ENCODE measurements around the gene FOXQ1. TPM values are rescaled to one million over a fixed set of nuclear protein-coding genes. Genes with fewer than 3 reads are reported as not detected.
A peak's percentile ranks its signal among the peaks of the same experiment; 100 is the strongest.

Gene FOXQ1
- total RNA-seq, 1 donor from 2014 or later: not detected

DNA sequence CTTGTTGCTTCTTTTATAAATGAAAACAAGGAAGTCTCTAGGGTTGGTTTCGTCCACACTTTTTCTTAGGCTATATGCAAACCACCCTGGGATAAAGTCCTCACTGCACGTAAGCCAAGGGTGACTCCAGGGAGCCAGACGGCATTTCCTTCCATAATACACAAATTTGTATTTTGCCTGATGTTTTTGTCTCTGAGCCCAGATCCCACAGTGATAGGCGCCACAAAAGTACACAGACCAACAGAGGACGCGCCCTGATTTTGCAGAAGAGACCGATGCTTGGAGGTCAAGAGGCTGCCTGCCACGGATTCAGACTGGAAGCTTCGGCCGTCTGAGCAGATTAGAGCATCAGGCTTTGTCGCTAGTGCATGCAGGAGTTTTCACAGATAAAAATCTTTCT, 22.8 kb downstream of the FOXQ1 start:
- Mint-ChIP-seq H3K9me3 (peaks cover 14% of the 10 kb centered on the region), H3K27me3 (ENCODE audit: insufficient read depth, low read depth) (peaks cover 2% of the 10 kb centered on the region), H3K4me3 (no peak overlapping the region), H3K36me3 (no peaks in the 10 kb centered on the region), H3K4me1 (peaks cover 11% of the 10 kb centered on the region), H3K27ac (no peak overlapping the region)
- H3K4me3 ChIP-seq: no peak overlapping the region
- no peak overlapping the region for H3K4me2 ChIP-seq
- H3K9me3 ChIP-seq (ENCODE audit: low read depth): no peaks in the 10 kb centered on the region
- H3K79me2 ChIP-seq (ENCODE audit: low read depth): no peaks in the 10 kb centered on the region
- no peaks in the 10 kb centered on the region for H4K20me1 ChIP-seq (ENCODE audit: low read depth)
- no peaks in the 10 kb centered on the region for H3F3A ChIP-seq (ENCODE audit: low read depth)
- H3K9ac ChIP-seq: no peak overlapping the region
- peaks cover 20% of the 10 kb centered on the region for H3K27me3 ChIP-seq
- H3K36me3 ChIP-seq: no peaks in the 10 kb centered on the region
- TF ChIP-seq EZH2phosphoT487 (IDR thresholded peaks at IDR 0.05) (no peak), EZH2 (IDR thresholded peaks at IDR 0.05) (no peak)
- TF ChIP-seq, protein P1, sequence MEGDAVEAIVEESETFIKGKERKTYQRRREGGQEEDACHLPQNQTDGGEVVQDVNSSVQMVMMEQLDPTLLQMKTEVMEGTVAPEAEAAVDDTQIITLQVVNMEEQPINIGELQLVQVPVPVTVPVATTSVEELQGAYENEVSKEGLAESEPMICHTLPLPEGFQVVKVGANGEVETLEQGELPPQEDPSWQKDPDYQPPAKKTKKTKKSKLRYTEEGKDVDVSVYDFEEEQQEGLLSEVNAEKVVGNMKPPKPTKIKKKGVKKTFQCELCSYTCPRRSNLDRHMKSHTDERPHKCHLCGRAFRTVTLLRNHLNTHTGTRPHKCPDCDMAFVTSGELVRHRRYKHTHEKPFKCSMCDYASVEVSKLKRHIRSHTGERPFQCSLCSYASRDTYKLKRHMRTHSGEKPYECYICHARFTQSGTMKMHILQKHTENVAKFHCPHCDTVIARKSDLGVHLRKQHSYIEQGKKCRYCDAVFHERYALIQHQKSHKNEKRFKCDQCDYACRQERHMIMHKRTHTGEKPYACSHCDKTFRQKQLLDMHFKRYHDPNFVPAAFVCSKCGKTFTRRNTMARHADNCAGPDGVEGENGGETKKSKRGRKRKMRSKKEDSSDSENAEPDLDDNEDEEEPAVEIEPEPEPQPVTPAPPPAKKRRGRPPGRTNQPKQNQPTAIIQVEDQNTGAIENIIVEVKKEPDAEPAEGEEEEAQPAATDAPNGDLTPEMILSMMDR (IDR thresholded peaks at IDR 0.05): no peak
- H3K27ac ChIP-seq: no peak overlapping the region
- no peak overlapping the region for H2AFZ ChIP-seq (replicated peaks)
- DNase-seq (ENCODE audit: low spot score): no peak
- H3K4me1 ChIP-seq: peaks cover 5% of the 10 kb centered on the region

DNA sequence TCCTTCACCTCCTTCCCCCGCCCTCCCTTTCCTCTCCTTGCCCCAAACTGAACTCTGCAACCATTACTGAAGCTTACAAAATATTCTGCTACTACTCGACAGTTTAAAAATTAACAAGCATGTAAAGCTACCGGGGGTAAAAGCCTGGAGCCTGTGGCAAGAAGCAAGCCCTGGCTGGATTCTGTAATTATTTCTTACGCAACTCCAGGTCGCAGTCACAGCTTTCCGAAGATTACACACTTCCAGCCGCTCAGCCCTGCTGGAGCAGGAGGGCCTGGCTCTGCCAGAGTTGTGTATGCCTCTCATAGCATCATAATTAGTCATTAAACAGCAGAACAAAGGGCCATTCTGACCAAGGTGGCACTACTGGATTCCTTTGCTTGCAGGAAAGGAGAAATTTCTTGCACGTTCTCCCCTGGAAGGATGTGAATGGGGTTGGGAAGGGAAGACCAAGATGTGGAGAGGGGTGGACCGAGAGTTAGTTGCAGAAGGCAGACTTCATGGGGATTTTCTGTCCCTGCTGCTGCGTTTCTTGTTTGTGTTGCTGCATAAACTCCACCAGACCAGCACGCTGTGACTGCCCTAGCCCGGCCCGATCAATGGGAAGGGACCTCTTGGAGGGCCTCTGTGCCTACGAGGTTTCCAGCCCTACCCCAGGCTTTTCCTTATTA, 23.6 kb downstream of the FOXQ1 start:
- Mint-ChIP-seq H3K27me3 (ENCODE audit: insufficient read depth, low read depth) (peaks cover 2% of the 10 kb centered on the region), H3K9me3 (peaks cover 8% of the 10 kb centered on the region), H3K27ac (peak overlapping the region; percentile 74), H3K4me3 (no peak overlapping the region), H3K36me3 (no peaks in the 10 kb centered on the region), H3K4me1 (peaks cover 11% of the 10 kb centered on the region)
- H3K9me3 ChIP-seq (ENCODE audit: low read depth): no peaks in the 10 kb centered on the region
- peaks cover 20% of the 10 kb centered on the region for H3K27me3 ChIP-seq
- H3K4me2 ChIP-seq: no peak overlapping the region
- no peak overlapping the region for H3K27ac ChIP-seq
- H3K4me3 ChIP-seq: no peak overlapping the region
- TF ChIP-seq EZH2 (IDR thresholded peaks at IDR 0.05): peak; percentile 6
- TF ChIP-seq, protein P1 (IDR thresholded peaks at IDR 0.05): no peak
- H3K36me3 ChIP-seq: no peaks in the 10 kb centered on the region
- no peaks in the 10 kb centered on the region for H4K20me1 ChIP-seq (ENCODE audit: low read depth)
- DNase-seq (ENCODE audit: low spot score): no peak
- no peak overlapping the region for H3K9ac ChIP-seq
- H2AFZ ChIP-seq (replicated peaks): peak overlapping the region; percentile 13
- no peaks in the 10 kb centered on the region for H3K79me2 ChIP-seq (ENCODE audit: low read depth)
- H3K4me1 ChIP-seq: peaks cover 5% of the 10 kb centered on the region
- no peaks in the 10 kb centered on the region for H3F3A ChIP-seq (ENCODE audit: low read depth)

DNA sequence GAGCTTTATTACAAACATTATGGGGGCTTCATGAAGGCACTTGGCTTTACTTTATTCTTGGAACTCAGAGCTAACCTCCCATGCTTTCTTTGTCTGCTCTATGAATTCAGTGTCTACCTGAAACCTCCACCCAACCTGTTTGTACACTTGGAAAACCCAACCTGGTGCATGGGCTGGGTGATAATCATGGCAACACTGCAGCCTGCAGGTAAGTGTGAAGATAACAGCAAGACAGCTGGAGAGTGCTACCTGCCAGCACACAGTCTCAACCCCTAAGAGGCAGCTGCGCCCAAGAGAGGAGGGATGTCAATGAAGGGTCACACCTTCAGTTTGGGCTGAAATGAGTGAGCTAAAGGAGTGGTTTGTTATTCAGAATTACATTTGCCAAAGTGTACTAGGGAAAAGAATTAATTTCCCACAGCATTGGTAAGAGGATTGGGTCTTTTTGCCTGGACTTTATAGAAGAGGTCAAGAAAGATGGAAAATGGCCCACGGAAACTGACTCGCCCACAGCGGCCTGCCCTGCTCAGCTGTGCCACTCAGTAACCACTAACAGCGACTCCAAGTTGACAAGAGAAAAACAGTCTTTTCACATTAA, 24.4 kb downstream of the FOXQ1 start:
- Histone ChIP-seq H3K4me1 (peaks cover 5% of the 10 kb centered on the region), H3F3A (ENCODE audit: low read depth) (no peaks in the 10 kb centered on the region), H3K4me2 (no peak overlapping the region), H2AFZ (replicated peaks) (no peak overlapping the region), H3K36me3 (no peaks in the 10 kb centered on the region), H3K9me3 (ENCODE audit: low read depth) (no peaks in the 10 kb centered on the region), H4K20me1 (ENCODE audit: low read depth) (no peaks in the 10 kb centered on the region), H3K9ac (no peak overlapping the region), H3K27me3 (peaks cover 20% of the 10 kb centered on the region), H3K4me3 (no peak overlapping the region), H3K27ac (no peak overlapping the region), H3K79me2 (ENCODE audit: low read depth) (no peaks in the 10 kb centered on the region)
- DNase-seq (ENCODE audit: low spot score): peak; percentile 46
- Mint-ChIP-seq H3K27ac (no peak overlapping the region), H3K4me1 (peaks cover 11% of the 10 kb centered on the region), H3K4me3 (no peak overlapping the region), H3K27me3 (ENCODE audit: insufficient read depth, low read depth) (peaks cover 2% of the 10 kb centered on the region), H3K36me3 (no peaks in the 10 kb centered on the region), H3K9me3 (peaks cover under 1% of the 10 kb centered on the region)
- TF ChIP-seq EZH2phosphoT487 (IDR thresholded peaks at IDR 0.05) (no peak), EZH2 (IDR thresholded peaks at IDR 0.05) (no peak)
- TF ChIP-seq, protein P1 (IDR thresholded peaks at IDR 0.05): peak; percentile 49
